ENCODE measurements around the gene ZBTB7C.

DNA sequence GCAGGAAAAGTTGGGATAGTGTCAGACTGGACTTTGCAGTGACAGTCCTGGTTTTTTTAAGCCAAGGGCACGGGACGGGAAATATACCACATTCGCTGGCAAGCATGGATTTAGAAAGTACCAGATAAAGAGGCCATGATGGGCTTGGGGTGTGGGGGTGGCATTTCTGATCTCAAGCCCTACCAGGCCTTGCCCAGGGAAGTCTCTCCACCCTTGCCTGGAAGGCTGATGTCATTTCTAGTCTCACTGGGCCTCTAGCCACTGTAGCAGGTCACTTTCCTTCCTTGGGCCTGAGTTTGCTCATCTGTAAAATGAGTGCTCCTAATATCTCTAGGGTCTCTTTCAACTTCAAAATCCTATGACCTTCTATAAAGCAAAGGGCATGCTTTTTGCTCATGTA lies 1.8 kb downstream of the ZBTB7C start:
- no peak for TF ChIP-seq POLR2AphosphoS5 (IDR thresholded peaks at IDR 0.05; ENCODE audit: low read depth, low read length)
- no peak for TF ChIP-seq SIN3A (IDR thresholded peaks at IDR 0.05; ENCODE audit: borderline replicate concordance, insufficient read depth, low read length)
- TF ChIP-seq, protein P1, sequence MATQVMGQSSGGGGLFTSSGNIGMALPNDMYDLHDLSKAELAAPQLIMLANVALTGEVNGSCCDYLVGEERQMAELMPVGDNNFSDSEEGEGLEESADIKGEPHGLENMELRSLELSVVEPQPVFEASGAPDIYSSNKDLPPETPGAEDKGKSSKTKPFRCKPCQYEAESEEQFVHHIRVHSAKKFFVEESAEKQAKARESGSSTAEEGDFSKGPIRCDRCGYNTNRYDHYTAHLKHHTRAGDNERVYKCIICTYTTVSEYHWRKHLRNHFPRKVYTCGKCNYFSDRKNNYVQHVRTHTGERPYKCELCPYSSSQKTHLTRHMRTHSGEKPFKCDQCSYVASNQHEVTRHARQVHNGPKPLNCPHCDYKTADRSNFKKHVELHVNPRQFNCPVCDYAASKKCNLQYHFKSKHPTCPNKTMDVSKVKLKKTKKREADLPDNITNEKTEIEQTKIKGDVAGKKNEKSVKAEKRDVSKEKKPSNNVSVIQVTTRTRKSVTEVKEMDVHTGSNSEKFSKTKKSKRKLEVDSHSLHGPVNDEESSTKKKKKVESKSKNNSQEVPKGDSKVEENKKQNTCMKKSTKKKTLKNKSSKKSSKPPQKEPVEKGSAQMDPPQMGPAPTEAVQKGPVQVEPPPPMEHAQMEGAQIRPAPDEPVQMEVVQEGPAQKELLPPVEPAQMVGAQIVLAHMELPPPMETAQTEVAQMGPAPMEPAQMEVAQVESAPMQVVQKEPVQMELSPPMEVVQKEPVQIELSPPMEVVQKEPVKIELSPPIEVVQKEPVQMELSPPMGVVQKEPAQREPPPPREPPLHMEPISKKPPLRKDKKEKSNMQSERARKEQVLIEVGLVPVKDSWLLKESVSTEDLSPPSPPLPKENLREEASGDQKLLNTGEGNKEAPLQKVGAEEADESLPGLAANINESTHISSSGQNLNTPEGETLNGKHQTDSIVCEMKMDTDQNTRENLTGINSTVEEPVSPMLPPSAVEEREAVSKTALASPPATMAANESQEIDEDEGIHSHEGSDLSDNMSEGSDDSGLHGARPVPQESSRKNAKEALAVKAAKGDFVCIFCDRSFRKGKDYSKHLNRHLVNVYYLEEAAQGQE (IDR thresholded peaks at IDR 0.05; ENCODE audit: insufficient read depth in 1 of 2, low read depth in 2 of 2, low read length in 2 of 2): no peak
- TF ChIP-seq TAF1 (IDR thresholded peaks at IDR 0.05; ENCODE audit: borderline replicate concordance, insufficient read depth, low read length): no peak
